ENCODE measurements around the gene GLTP.
"Not testable (repeated sequence)": the region's sequence is repeated elsewhere in the genome, so short reads cannot be mapped to it uniquely, and the experiment has no call there.

GLTP gene

GRCh38 chr12:109880043-109880931 is at the start of gene GLTP:
GLTP (minus strand) TSS chr12:109880541; CDS start chr12:109880374, 167 bp downstream.
- peak; percentile 78 to 81 for DNase-seq

GRCh38 chr12:109929326-109929725 is 49.0 kb upstream of the GLTP start:
- DNase-seq = not testable (repeated sequence)

GRCh38 chr12:109928058-109928656 is 47.8 kb upstream of the GLTP start:
- DNase-seq = no peak

GRCh38 chr12:109927622-109928021 is 47.3 kb upstream of the GLTP start:
- DNase-seq = peak; percentile 36 to 59

GRCh38 chr12:109926488-109927210 is 46.3 kb upstream of the GLTP start:
- no peak for DNase-seq

- DNase-seq = no peak
Observed at GRCh38 chr12:109926016-109926415, 45.7 kb upstream of the GLTP start.

GRCh38 chr12:109925185-109925840 is 45.0 kb upstream of the GLTP start:
- DNase-seq = no peak

GRCh38 chr12:109923481-109924245 is 43.3 kb upstream of the GLTP start:
- DNase-seq = no peak

GRCh38 chr12:109923038-109923437 is 42.7 kb upstream of the GLTP start:
- no peak for DNase-seq

- DNase-seq = no peak
Observed at GRCh38 chr12:109921982-109922381, 41.6 kb upstream of the GLTP start.

GRCh38 chr12:109920261-109920780 is 40.0 kb upstream of the GLTP start:
- DNase-seq = no peak

- DNase-seq = no peak
Observed at GRCh38 chr12:109919456-109919855, 39.1 kb upstream of the GLTP start.

GRCh38 chr12:109916045-109916444 is 35.7 kb upstream of the GLTP start:
- DNase-seq = no peak

GRCh38 chr12:109915171-109916040 is 35.1 kb upstream of the GLTP start:
- DNase-seq = no peak

GRCh38 chr12:109914461-109914860 is 34.1 kb upstream of the GLTP start:
- no peak for DNase-seq

GRCh38 chr12:109912855-109913321 is 32.5 kb upstream of the GLTP start:
- no peak for DNase-seq

- DNase-seq = peak in 1 of 2 experiments; percentile 13
Observed at GRCh38 chr12:109910969-109911348, 30.6 kb upstream of the GLTP start.

GRCh38 chr12:109910254-109910968 is 30.1 kb upstream of the GLTP start:
- DNase-seq = no peak

- no peak for DNase-seq
Observed at GRCh38 chr12:109905301-109905700, 25.0 kb upstream of the GLTP start.

- no peak for DNase-seq
Observed at GRCh38 chr12:109902891-109903418, 22.6 kb upstream of the GLTP start.
